ENCODE measurements around the gene DYNC2LI1.

Gene DYNC2LI1

GRCh38 chr2:43819491-43820163, 45.8 kb downstream of the DYNC2LI1 start:
- no peak for DNase-seq

- no peak for DNase-seq
These were observed 49.0 kb downstream of the DYNC2LI1 start for GRCh38 chr2:43822839-43823238.

GRCh38 chr2:43823751-43824150, 49.9 kb downstream of the DYNC2LI1 start:
- no peak for DNase-seq

GRCh38 chr2:43824512-43824911, 50.7 kb downstream of the DYNC2LI1 start:
- DNase-seq: no peak

- DNase-seq: no peak
These were observed 51.2 kb downstream of the DYNC2LI1 start for GRCh38 chr2:43824951-43825493.

GRCh38 chr2:43825841-43826240, 52.0 kb downstream of the DYNC2LI1 start:
- DNase-seq: no peak

- no peak for DNase-seq
These were observed 52.7 kb downstream of the DYNC2LI1 start for GRCh38 chr2:43826305-43827250.

- no peak for DNase-seq
These were observed 57.9 kb downstream of the DYNC2LI1 start for GRCh38 chr2:43831543-43832294.

- DNase-seq: no peak
These were observed 58.6 kb downstream of the DYNC2LI1 start for GRCh38 chr2:43832457-43832856.

- DNase-seq: no peak
These were observed 63.2 kb downstream of the DYNC2LI1 start for GRCh38 chr2:43837033-43837432.

- DNase-seq: no peak
These were observed 64.2 kb downstream of the DYNC2LI1 start for GRCh38 chr2:43837831-43838559.

GRCh38 chr2:43838560-43839267, 64.9 kb downstream of the DYNC2LI1 start, which contains the start of the genes ABCG5 and ABCG8:
Gene ABCG5 (minus strand): TSS chr2:43838839. CDS start chr2:43838679, 160 bp downstream.
Gene ABCG8 (plus strand): TSS chr2:43838971. CDS start chr2:43839054, 83 bp downstream.
- no peak for DNase-seq

GRCh38 chr2:43839776-43840564, 66.1 kb downstream of the DYNC2LI1 start:
- DNase-seq: no peak

- DNase-seq: no peak
These were observed 67.1 kb downstream of the DYNC2LI1 start for GRCh38 chr2:43840965-43841364.

- no peak for DNase-seq
These were observed 68.4 kb downstream of the DYNC2LI1 start for GRCh38 chr2:43841949-43842865.

GRCh38 chr2:43842866-43843226, 69.0 kb downstream of the DYNC2LI1 start:
- DNase-seq: no peak

- no peak for DNase-seq
These were observed 71.3 kb downstream of the DYNC2LI1 start for GRCh38 chr2:43845181-43845580.

GRCh38 chr2:43846140-43846793, 72.4 kb downstream of the DYNC2LI1 start:
- no peak for DNase-seq

- no peak for DNase-seq
These were observed 74.4 kb downstream of the DYNC2LI1 start for GRCh38 chr2:43848214-43848613.

Data from CD4-positive, alpha-beta T cell treated with Interleukin-21 for 1 hour (primary cell).